Naive thymus-derived CD8-positive, alpha-beta T cell (primary cell): ENCODE results near the gene CCL27. TPM values are rescaled to one million over a fixed set of nuclear protein-coding genes. Genes with fewer than 3 reads are reported as not detected.
A peak's percentile ranks its signal among the peaks of the same experiment; 100 is the strongest.

Experiments
- ATAC-seq, 2 donors: fragments of 150-1000 bp; cut with Tn5 transposase in 1 of 2; sonication (Bioruptor Pico), chemical (Tn5 transposase) in 1 of 2; 1 replicate in 1 of 2; 2 replicates in 1 of 2; pipeline ENCODE4 v1.10.0; 2021; ENCODE audit warnings: mild to moderate bottlenecking in 2 of 2, moderate library complexity in 2 of 2
- POLR2A ChIA-PET: fragments of 350-600 bp; sonication (Branson Sonifier 250); formaldehyde crosslinking; loops from one replicate; lab custom pipeline; 2021; ENCODE audit warnings: antibody characterized with exemption; lab: Charles Lee
- DNase-seq, 10 donors: peaks; one replicate each; pipeline versions ENCODE4 v3.0.0 to v3.0.0-alpha.2; 2020 to 2022
- H3K27ac Mint-ChIP-seq, 10 donors: one replicate each; pipeline ENCODE4 v1.8.0; 2020 to 2022; ENCODE audit warnings: mild to moderate bottlenecking in 10 of 10, mixed read lengths in 10 of 10, moderate library complexity in 4 of 10, inconsistent platforms in 1 of 10
- H3K27me3 Mint-ChIP-seq, 5 donors: one replicate each; pipeline ENCODE4 v1.8.0; 2021 to 2022; ENCODE audit warnings: mixed read lengths in 5 of 5
- H3K36me3 Mint-ChIP-seq, 3 donors: one replicate each; pipeline ENCODE4 v1.8.0; 2020 to 2022; ENCODE audit warnings: mixed read lengths in 3 of 3, mild to moderate bottlenecking in 2 of 3, inconsistent platforms in 1 of 3
- H3K4me1 Mint-ChIP-seq, 4 donors: one replicate each; pipeline ENCODE4 v1.8.0; 2021 to 2022; ENCODE audit warnings: mixed read lengths in 4 of 4
- H3K4me3 Mint-ChIP-seq, 10 donors: one replicate each; pipeline ENCODE4 v1.8.0; 2020 to 2022; ENCODE audit warnings: mild to moderate bottlenecking in 10 of 10, mixed read lengths in 10 of 10, moderate library complexity in 6 of 10, inconsistent platforms in 1 of 10
- H3K9me3 Mint-ChIP-seq, 9 donors: one replicate each; pipeline ENCODE4 v1.8.0; 2020 to 2022; ENCODE audit warnings: mixed read lengths in 9 of 9, mild to moderate bottlenecking in 3 of 9, inconsistent platforms in 1 of 9, moderate library complexity in 1 of 9
- polyA plus RNA-seq, 3 donors: library from polyadenylated mRNA; unstranded; fragments of 300-500 nt; fragmentation: Illumina TruSeq; gene quantifications; one replicate each; pipeline ENCODE4 v1.2.3, GENCODE V29; 2021
- total RNA-seq, 8 experiments: library from RNA in 2 of 8; stranded (reverse) in 2 of 8; gene quantifications; one replicate each; pipeline ENCODE4 v1.2.3 and lab custom pipeline; 2021 to 2026

The CCL27 gene
- total and polyA plus RNA-seq, 5 experiments from 2014 or later: not detected

DNA sequence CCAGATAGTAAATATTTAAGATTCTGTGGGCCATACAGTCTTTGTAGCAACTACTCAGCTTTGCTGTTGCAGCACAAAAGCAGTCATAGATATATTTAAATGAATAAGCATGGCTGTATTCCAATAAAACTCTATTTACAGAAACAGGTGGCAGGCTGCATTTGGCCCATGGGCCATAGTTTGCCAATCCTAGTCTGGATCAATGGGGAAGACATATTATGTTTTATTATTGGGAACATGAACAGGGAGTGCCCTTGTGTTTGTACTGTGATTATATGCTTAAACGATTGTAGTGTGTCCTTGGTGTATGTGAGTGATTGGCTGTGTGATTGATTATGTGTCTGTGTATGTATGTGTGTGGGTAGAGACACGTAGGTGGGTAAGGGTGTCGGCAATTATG is 12.0 kb upstream of the CCL27 start:
- ATAC-seq (no peak), DNase-seq (no peak)
- peaks cover 0 to 15% (median 2%) of the 10 kb centered on the region in 9 donors for H3K9me3 Mint-ChIP-seq
- POLR2A ChIA-PET: no interaction called here
- H3K36me3 Mint-ChIP-seq: peaks cover 0 to 9% (median 5%) of the 10 kb centered on the region in 3 donors
- H3K27me3 Mint-ChIP-seq: no peaks in the 10 kb centered on the region
- no peak overlapping the region for H3K4me3 Mint-ChIP-seq
- H3K27ac Mint-ChIP-seq: peak overlapping the region in 2 of 10 donors; percentile 19 to 57
- peaks cover 0 to 2% (median under 1%) of the 10 kb centered on the region in 4 donors for H3K4me1 Mint-ChIP-seq

DNA sequence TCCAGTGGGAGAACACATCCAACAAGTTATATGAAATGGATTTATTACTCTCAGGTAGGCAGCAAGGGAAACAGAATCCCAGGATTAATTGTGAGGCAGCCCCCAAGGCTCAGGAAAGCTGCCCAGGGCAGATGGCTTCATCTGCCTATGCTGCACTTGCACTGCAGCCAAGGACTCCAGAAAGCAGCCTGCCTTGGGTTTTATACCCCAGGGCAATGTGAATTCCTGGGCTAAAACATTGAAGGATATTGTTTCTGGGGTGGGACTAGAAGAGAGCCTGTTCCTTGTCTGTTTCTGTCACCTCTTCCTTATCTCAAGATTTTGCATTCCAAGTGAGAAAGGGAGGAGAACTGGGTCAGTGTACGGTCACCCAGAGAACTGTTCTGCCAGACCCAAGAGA is 8.8 kb upstream of the CCL27 start:
- H3K9me3 Mint-ChIP-seq: peaks cover 0 to 20% (median 5%) of the 10 kb centered on the region in 9 donors
- DNase-seq (no peak), ATAC-seq (no peak)
- H3K4me3 Mint-ChIP-seq: no peak overlapping the region
- no peak overlapping the region for H3K27ac Mint-ChIP-seq
- POLR2A ChIA-PET: no interaction called here
- H3K36me3 Mint-ChIP-seq: peaks cover 0 to 14% (median 10%) of the 10 kb centered on the region in 3 donors
- H3K27me3 Mint-ChIP-seq: no peaks in the 10 kb centered on the region
- H3K4me1 Mint-ChIP-seq: peaks cover 4 to 13% (median 5%) of the 10 kb centered on the region in 4 donors

DNA sequence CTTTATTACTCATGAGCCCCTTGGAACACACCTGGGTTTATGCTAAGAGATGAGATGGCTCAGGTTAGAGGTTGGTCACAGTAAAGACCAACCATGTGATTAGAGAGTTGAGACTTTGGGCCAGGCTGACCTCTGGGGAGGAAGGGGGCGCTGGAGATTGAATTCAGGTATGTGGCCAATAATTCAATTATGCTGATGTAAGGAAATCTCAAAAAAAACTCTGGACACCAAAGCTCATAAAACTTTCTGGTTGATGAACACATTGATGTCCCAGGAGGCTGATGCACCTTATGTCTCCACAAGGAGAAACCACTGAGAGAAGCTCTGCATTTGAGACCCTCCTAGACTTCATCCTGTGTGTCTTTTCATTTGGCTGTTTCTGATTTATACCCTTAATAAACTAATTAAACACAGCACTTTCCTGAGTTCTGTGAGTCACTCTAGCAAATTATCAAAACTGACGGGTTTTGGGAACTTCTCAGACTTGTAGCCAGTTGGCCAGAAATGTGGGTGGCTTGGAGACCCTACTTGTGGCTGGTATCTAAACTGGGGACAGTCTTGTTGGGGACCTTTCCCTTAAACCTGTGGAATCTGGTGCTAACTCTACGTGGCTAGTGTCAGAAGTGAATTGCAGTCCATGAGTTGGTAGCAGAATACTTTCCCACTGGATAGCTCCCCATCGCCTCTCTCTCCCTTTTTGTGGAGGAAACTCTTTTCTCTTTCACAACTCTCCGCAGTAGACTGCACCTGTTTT is 7.5 kb upstream of the CCL27 start:
- no peak for DNase-seq
- Mint-ChIP-seq H3K36me3 (peaks cover 0 to 14% (median 10%) of the 10 kb centered on the region in 3 donors), H3K9me3 (peaks cover 0 to 20% (median 5%) of the 10 kb centered on the region in 9 donors), H3K27me3 (no peaks in the 10 kb centered on the region), H3K27ac (peak overlapping the region in 1 of 10 donors; percentile 26), H3K4me1 (peaks cover 8 to 23% (median 10%) of the 10 kb centered on the region in 4 donors), H3K4me3 (no peak overlapping the region)
- no peak for ATAC-seq
- POLR2A ChIA-PET: no interaction called here

DNA sequence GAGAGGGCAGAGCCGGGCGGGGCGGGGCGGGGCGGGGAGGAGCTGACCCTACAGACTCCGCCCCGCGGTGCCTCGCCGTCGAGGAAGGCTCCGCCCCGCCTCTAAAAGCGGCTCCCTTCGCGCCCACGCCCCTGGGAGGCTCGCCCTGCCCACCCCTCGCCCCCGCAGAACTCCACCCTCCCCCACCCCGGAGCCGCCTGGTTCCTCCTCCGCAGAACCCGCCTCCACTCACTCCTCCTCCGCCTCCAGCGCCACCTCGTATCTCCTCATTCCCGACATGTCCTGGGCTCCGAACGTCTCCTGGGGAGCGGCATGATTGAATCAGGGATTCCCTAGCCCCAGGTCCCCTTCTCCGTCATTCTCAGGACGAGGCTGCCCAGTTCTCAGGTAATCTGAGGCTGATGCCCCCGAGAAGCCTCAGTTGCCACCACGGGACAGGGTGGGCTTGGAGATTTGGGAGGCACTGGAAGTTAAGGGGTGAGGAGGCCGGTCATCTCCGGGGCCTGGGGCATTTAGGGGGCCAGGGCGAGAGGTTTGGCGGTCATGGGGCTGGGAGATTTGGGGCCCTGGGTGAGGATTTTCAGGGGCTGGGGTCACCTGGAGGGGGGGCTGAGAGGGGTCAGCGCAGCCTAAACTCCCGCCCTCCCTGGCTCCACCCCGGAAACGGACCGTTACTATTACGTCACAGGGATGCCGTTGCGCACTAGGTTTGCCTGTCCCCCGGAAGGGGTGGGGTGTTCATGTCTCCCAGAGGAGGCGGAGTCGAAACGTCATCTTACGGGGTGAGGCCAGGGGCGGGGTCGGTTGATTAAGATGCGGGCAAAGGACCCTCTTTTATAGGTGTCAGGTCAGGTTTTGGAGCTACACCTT is 3.2 kb upstream of the CCL27 start:
- peak overlapping the region; percentile 82 to 96 (median 90) for H3K4me3 Mint-ChIP-seq
- ATAC-seq (peak; percentile 75 to 78), DNase-seq (peak; percentile 77 to 94 (median 86))
- peaks cover 0 to 17% (median 5%) of the 10 kb centered on the region in 9 donors for H3K9me3 Mint-ChIP-seq
- H3K4me1 Mint-ChIP-seq: peaks cover 30 to 59% (median 40%) of the 10 kb centered on the region in 4 donors
- POLR2A ChIA-PET: interaction anchor here (0.6 to 1.8 kb wide), 12 partner anchors 9 to 619 kb away, joined by 3 to 23 read pairs (median 4); partner anchors contain the start of genes DNAI1, FAM219A, FANCG and GALT
- peaks cover 9 to 20% (median 10%) of the 10 kb centered on the region in 3 donors for H3K36me3 Mint-ChIP-seq
- H3K27me3 Mint-ChIP-seq: no peaks in the 10 kb centered on the region
- peak overlapping the region; percentile 74 to 99 (median 98) for H3K27ac Mint-ChIP-seq

DNA sequence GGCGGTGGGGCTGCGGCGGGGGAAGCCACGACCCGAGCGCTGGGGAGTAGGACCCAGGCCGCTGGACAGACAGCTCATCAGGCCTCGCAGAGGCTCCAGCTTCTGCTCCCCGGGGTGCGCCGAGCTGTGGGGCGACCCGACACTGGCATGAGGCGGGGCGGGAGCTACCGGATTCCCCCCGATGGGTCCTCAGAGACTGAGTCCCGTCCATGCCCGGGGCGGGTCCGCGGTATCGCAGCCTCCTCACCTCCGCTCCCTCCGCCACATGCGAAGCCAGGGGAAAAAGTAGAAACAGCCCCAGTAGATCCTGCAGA is 2.6 kb upstream of the CCL27 start:
- POLR2A ChIA-PET: interaction anchor here (0.5 to 1.8 kb wide), 14 partner anchors 9 to 523 kb away, joined by 3 to 23 read pairs (median 4); partner anchors contain the start of genes DCTN3, DNAI1, FAM219A and FANCG
- Mint-ChIP-seq H3K9me3 (peaks cover 0 to 12% (median 5%) of the 10 kb centered on the region in 9 donors), H3K4me3 (peak overlapping the region; percentile 82 to 96 (median 92)), H3K27me3 (no peaks in the 10 kb centered on the region), H3K27ac (peak overlapping the region; percentile 83 to 99 (median 97)), H3K4me1 (peaks cover 30 to 59% (median 40%) of the 10 kb centered on the region in 4 donors), H3K36me3 (peaks cover 10 to 20% (median 12%) of the 10 kb centered on the region in 3 donors)
- peak; percentile 10 to 42 for ATAC-seq
- DNase-seq: no peak

DNA sequence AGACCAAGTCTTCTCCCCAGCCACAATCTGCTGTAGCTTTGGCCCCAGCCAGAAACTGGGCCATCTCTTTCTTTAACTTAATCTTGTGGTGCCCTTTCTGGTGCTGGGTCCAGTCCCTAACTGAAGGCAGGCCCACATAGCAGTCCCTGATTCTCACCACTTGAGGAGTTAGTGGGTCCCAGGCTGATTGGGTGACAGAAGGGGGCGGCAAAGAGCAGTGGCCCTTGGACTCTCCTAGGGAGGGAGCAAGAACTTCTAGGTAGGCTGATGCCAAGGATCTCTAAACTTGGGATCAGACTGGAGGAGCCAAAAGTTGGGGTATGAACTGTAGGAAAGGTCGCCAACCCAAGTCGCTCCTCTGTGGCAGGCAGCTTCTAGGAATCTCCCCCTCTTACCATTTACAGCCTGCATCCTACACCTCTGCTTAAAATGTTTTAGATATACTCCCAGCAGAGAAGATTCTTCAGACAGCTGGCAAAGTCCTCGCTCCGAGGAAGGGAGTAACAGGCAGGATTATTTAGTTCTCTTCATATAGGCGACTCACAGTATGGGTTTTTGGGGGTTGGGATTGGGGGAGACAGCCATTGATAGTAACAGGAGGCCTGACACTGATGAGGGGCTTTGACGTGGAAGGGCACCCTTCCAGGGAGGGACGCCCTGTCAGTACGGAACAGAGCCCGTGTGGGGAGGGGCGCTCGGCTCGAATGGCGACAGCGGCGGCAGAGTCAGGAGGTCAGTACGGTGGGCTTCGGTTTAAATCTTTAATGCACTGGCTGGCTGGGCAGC is 2.0 kb upstream of the CCL27 start:
- DNase-seq (peak; percentile 41 to 86 (median 67)), ATAC-seq (peak; percentile 44 to 53)
- Mint-ChIP-seq H3K4me1 (peaks cover 30 to 59% (median 40%) of the 10 kb centered on the region in 4 donors), H3K36me3 (peaks cover 6 to 17% (median 12%) of the 10 kb centered on the region in 3 donors), H3K4me3 (peak overlapping the region; percentile 82 to 96 (median 92)), H3K9me3 (peaks cover 0 to 8% (median 5%) of the 10 kb centered on the region in 9 donors), H3K27me3 (no peaks in the 10 kb centered on the region), H3K27ac (peak overlapping the region; percentile 83 to 99 (median 96))
- POLR2A ChIA-PET: interaction anchor here (0.5 to 4.5 kb wide), 14 partner anchors 8 to 522 kb away, joined by 3 to 39 read pairs (median 4); partner anchors contain the start of genes DCTN3, DNAI1, FAM219A and GALT

DNA sequence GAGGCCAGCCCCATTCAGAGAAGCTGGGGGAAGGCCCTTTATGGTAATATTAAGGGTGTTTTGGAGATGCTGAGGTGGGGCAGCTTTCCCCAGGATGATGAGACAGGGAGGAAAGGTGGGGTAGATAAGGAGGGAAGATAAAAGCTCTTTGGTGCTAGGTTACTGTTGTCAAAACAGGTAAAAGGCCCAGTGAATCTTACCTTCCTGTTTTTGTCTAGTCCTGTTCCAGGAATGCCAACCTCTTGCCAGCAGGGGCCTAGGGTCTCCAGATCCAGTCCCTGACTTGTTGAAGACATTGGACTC is 797 bp upstream of the CCL27 start:
- ATAC-seq: peak in 1 of 2 donors; percentile 12
- peaks cover 0 to 12% (median 11%) of the 10 kb centered on the region in 3 donors for H3K36me3 Mint-ChIP-seq
- H3K9me3 Mint-ChIP-seq: no peaks in the 10 kb centered on the region
- H3K27me3 Mint-ChIP-seq: no peaks in the 10 kb centered on the region
- DNase-seq: peak in 3 of 10 donors; percentile 5 to 38 (median 30)
- peak overlapping the region in 9 of 10 donors; percentile 36 to 95 (median 74) for H3K4me3 Mint-ChIP-seq
- POLR2A ChIA-PET: interaction anchor here (1.0 to 4.5 kb wide), 3 partner anchors 16 to 27 kb away, joined by 3 to 39 read pairs (median 8); partner anchors contain the start of gene GALT
- H3K27ac Mint-ChIP-seq: peak overlapping the region; percentile 79 to 99 (median 95)
- peaks cover 30 to 59% (median 40%) of the 10 kb centered on the region in 4 donors for H3K4me1 Mint-ChIP-seq

DNA sequence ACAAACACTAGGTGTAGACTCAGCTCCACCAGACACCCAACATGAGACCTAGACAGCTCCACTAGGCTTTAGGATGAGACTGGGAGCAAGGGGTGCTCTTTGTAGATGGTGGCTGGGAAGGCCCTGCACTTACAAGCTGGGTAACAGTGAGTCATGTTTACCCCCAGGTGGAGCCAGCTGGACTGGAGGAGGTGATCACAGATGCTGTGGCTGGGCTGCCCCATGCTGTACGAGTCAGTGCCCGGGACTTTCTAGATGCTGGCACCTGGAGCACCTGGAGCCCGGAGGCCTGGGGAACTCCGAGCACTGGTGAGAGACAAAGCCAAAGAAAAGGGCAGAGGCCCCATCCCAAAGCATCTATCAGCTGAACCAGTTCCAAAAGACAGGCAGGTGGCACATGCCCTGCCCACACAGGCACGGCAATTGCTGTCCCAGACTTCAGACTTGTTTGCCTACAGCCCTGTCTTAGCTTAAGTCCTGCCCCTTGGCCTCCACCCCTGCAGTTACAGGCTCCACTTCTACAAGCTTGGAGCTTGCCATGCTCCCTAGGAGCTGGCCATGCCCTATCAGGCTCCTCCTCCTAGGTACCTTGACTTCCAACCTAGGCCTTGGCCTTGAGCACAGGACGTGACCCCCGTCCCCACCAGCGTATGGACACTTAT is 2.7 kb downstream of the CCL27 start:
- no peak for ATAC-seq
- H3K27me3 Mint-ChIP-seq: no peaks in the 10 kb centered on the region
- DNase-seq: no peak
- H3K4me1 Mint-ChIP-seq: peaks cover 27 to 34% (median 31%) of the 10 kb centered on the region in 4 donors
- no peaks in the 10 kb centered on the region for H3K9me3 Mint-ChIP-seq
- H3K36me3 Mint-ChIP-seq: peaks cover 0 to 12% (median 11%) of the 10 kb centered on the region in 3 donors
- H3K27ac Mint-ChIP-seq: no peak overlapping the region
- POLR2A ChIA-PET: interaction anchor here (2.5 to 4.5 kb wide), 3 partner anchors 12 to 22 kb away, joined by 10 to 39 read pairs (median 24); partner anchors contain the start of genes GALT and SIGMAR1
- no peak overlapping the region for H3K4me3 Mint-ChIP-seq

DNA sequence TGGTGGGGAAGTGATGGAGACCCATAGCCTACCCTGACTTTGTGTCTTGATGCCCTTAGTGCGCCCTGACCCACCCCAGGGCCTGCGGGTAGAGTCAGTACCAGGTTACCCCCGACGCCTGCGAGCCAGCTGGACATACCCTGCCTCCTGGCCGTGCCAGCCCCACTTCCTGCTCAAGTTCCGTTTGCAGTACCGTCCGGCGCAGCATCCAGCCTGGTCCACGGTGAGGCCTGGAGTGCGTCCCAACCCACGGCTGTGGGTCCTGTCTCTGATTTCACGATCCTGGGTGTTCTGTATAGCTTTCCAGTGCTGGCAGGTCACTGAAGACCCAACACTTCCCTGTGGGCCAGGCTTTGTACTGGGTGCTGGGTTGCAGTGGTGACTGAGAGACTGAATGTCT is 4.0 kb downstream of the CCL27 start:
- no peaks in the 10 kb centered on the region for H3K9me3 Mint-ChIP-seq
- POLR2A ChIA-PET: interaction anchor here (0.6 to 3.9 kb wide), 3 partner anchors 10 to 974 kb away, joined by 3 to 24 read pairs (median 10); partner anchors contain the start of genes GALT and SIGMAR1

DNA sequence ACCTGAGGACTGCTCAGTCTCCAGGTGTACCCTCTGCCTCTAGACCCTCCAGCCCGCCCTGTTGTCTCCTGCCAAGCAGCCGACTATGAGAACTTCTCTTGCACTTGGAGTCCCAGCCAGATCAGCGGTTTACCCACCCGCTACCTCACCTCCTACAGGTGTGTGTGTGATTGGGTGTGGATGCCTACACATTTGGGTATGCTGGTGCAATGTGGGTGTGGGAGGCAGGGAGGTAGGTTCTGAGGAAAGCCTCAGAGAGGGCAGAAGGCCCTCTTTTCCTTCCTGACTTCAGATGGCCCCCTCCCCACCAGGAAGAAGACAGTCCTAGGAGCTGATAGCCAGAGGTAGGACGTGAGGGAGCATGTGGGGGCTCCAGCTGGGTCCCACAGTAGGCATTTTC is 5.5 kb downstream of the CCL27 start:
- POLR2A ChIA-PET: interaction anchor here (1.2 to 3.9 kb wide), 3 partner anchors 8 to 19 kb away, joined by 3 to 24 read pairs (median 10); partner anchors contain the start of genes GALT and SIGMAR1
- H3K36me3 Mint-ChIP-seq: peaks cover 0 to 12% (median 11%) of the 10 kb centered on the region in 3 donors
- no peak overlapping the region for H3K4me3 Mint-ChIP-seq
- H3K27me3 Mint-ChIP-seq: no peaks in the 10 kb centered on the region
- H3K27ac Mint-ChIP-seq: no peak overlapping the region
- no peak for ATAC-seq
- H3K4me1 Mint-ChIP-seq: peaks cover 16 to 29% (median 23%) of the 10 kb centered on the region in 4 donors
- no peak for DNase-seq
- H3K9me3 Mint-ChIP-seq: no peaks in the 10 kb centered on the region

More for the DNA sequence above, 4.0 kb downstream of the CCL27 start:
- H3K27me3 Mint-ChIP-seq: no peaks in the 10 kb centered on the region
- ATAC-seq: no peak
- no peak for DNase-seq
- H3K4me1 Mint-ChIP-seq: peaks cover 15 to 29% (median 23%) of the 10 kb centered on the region in 4 donors
- H3K27ac Mint-ChIP-seq: peak overlapping the region in 2 of 10 donors; percentile 28 to 31
- H3K36me3 Mint-ChIP-seq: peaks cover 0 to 12% (median 11%) of the 10 kb centered on the region in 3 donors
- no peak overlapping the region for H3K4me3 Mint-ChIP-seq

DNA sequence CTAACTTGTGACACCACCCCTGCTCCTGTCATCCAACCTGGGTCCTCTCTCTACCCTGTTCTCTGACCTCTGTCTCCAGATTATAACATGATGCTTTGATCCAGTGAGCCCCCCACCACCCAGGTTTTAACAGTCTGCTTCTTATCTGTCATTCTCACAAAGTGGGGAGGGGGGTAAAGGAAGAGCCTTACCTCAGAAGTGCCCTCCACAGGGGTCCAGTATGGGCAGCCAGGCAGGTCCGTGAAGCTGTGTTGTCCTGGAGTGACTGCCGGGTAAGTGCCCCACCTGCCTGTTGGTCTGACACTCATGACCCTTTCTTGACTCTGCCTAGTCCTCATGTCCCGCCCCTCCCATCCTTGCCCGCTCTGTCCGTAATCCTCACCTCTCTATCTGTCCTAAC is 7.1 kb downstream of the CCL27 start:
- Mint-ChIP-seq H3K9me3 (no peaks in the 10 kb centered on the region), H3K27me3 (no peaks in the 10 kb centered on the region), H3K4me3 (no peak overlapping the region), H3K4me1 (peaks cover 14 to 26% (median 22%) of the 10 kb centered on the region in 4 donors), H3K27ac (peak overlapping the region in 5 of 10 donors; percentile 33 to 72 (median 71)), H3K36me3 (peaks cover 0 to 14% (median under 1%) of the 10 kb centered on the region in 3 donors)
- POLR2A ChIA-PET: interaction anchor here (0.7 kb wide), 1 partner anchor 371 kb away, joined by 5 read pairs; no protein-coding TSS in a partner anchor
- no peak for ATAC-seq
- no peak for DNase-seq
